HEK293T (cell line): ENCODE results near the gene GMPPB.

Experiments used
- BHLHE40 ChIP-seq: fragments of 450-650 bp; IDR thresholded peaks from 2 replicates; pipeline ENCODE4 v1.6.1; 2016; ENCODE audit warnings: mild to moderate bottlenecking, moderate library complexity, borderline replicate concordance
- CTBP1 ChIP-seq: fragments of 450-650 bp; IDR thresholded peaks from 2 replicates; pipeline ENCODE4 v1.6.1; 2016; ENCODE audit warnings: borderline replicate concordance
- FOXA1 ChIP-seq: fragments of 450-650 bp; IDR thresholded peaks from 2 replicates; pipeline ENCODE4 v1.6.1; 2016; ENCODE audit warnings: mild to moderate bottlenecking
- FOXM1 ChIP-seq: fragments of 450-650 bp; IDR thresholded peaks from 2 replicates; pipeline ENCODE4 v1.6.1; 2017; ENCODE audit warnings: mild to moderate bottlenecking, borderline replicate concordance
- HDGF ChIP-seq: fragments of 450-650 bp; IDR thresholded peaks from 2 replicates; pipeline ENCODE4 v1.6.1; 2017; ENCODE audit warnings: antibody characterized with exemption, borderline replicate concordance
- L3MBTL2 ChIP-seq: fragments of 450-650 bp; conservative IDR thresholded peaks from 2 replicates; pipeline ENCODE4 v1.6.1; 2016; ENCODE audit warnings: mild to moderate bottlenecking
- NFRKB ChIP-seq: fragments of 450-650 bp; IDR thresholded peaks from 2 replicates; pipeline ENCODE4 v1.6.1; 2016; ENCODE audit warnings: mild to moderate bottlenecking, moderate library complexity
- SP1 ChIP-seq: fragments of 450-650 bp; IDR thresholded peaks from 2 replicates; pipeline ENCODE4 v1.6.1; 2017
- SUZ12 ChIP-seq: fragments of 450-650 bp; IDR thresholded peaks from 2 replicates; pipeline ENCODE4 v1.6.1; 2016; ENCODE audit warnings: mild to moderate bottlenecking
- ZNF384 ChIP-seq: fragments of 450-650 bp; IDR thresholded peaks from 2 replicates; pipeline ENCODE4 v1.6.1; 2016

GRCh38 chr3:49716169-49716568, 7.6 kb downstream of the GMPPB start:
- TF ChIP-seq BHLHE40 = no peak
- TF ChIP-seq CTBP1 = no peak
- no peak for TF ChIP-seq FOXM1
- TF ChIP-seq FOXA1 = no peak
- TF ChIP-seq NFRKB = no peak
- TF ChIP-seq SUZ12 = no peak
- TF ChIP-seq L3MBTL2 = no peak
- TF ChIP-seq HDGF = no peak
- no peak for TF ChIP-seq ZNF384
- TF ChIP-seq SP1 = no peak
